Panc1 (cell line): ENCODE data around the gene MTFR1L.

ENCODE experiments used
- CTCF ChIP-seq: fragments of 450-650 bp; IDR thresholded peaks from 2 replicates; pipeline ENCODE4 v1.5.1; 2017; ENCODE audit warnings: mild to moderate bottlenecking
- REST ChIP-seq, 2 experiments: IDR thresholded peaks; 2 replicates each; pipeline ENCODE4 v1.6.1; 2011 to 2012; ENCODE audit warnings: low read depth in 2 of 2, control low read depth in 1 of 2, low read length in 1 of 2, mild to moderate bottlenecking in 1 of 2, moderate library complexity in 1 of 2; ENCODE audit not compliant: insufficient read depth in 1 of 2

GRCh38 chr1:25794325-25794724 is 25.4 kb upstream of the MTFR1L start:
- no peak for TF ChIP-seq REST (IDR thresholded peaks at IDR 0.05; ENCODE audit: insufficient read depth in 1 of 2, low read depth in 2 of 2, low read length in 1 of 2)
- no peak for TF ChIP-seq CTCF
